ENCODE data around the gene CORO1A. TPM values are rescaled to one million over a fixed set of nuclear protein-coding genes. Genes with fewer than 3 reads are reported as not detected.

CORO1A gene
- total RNA-seq: 0.56 and 0.79 TPM in 2 replicates

DNA sequence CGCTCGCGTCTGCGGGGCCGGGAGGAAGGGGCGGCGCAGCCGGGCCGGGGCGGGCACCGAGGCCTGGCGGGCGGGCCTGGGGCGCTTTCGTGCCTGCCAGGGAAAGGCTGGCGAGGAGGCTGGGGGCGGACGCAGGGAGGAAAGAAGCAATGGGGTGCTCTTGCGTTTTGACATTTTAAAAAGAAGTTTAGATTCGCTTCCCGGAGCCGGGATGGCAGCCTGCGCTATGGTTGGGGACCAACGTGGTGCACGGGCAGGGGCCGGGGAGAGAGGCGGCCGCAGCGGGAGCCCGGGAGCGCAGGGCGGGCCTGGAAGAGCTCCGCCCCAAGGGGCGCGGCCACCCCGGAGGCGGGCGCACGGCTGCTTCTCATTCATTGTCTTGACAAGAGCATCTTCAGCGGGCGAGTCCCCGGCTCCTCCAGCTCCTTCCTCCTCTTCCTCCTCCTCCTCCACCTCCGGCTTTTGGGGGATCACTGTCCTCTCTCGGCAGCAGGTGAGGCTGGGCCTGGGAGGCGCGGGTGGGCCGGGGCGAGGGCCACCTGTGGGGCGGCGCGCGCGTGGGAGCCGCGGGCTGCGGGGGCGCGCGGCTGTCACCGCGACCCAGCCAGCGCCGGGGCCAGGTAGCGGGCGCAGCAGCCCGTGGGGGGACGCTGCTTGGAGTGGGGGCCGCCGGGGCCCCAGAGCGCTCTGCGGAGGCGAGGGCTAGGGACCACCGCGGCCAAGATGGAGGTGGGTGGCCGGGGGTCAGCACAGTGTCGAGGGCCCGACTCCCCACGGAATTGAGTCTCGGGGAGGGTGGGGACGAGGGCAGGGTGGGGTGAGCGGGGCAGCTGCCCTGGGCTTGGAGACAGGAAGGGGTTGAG lies at the start of gene CORO1A:
Gene CORO1A (plus strand): TSS at position 370 of the 863 bp plus-strand sequence. CDS start 1,608 bp downstream, outside the sequence.

DNA sequence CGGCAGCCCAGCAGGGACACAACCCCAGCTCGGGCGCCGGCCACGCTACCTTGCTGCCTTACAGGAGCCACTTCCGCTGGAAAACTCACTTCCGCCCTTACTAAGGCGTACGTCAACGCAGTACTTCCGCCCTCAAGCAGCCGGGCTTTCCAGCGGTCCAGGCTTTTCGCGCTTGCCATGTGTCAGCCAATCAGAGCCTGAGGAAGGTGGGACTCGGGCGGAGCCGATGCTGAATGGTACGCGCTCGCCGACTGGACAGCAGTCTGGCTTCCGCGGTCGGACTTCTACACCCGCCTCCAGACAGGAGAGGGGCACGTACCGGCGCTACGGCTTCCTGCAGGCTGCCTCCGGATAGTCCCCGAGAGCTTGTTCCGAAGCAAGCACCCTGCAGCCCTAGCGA lies 10.2 kb downstream of the CORO1A start, which contains the start of the genes BOLA2B and SLX1A:
Gene BOLA2B (minus strand): TSS at position 52 of the 400 bp plus-strand sequence. CDS start 71 bp downstream, outside the sequence.
Gene SLX1A (plus strand): TSS at position 261 of the 400 bp plus-strand sequence. CDS start 210 bp downstream, outside the sequence.

DNA sequence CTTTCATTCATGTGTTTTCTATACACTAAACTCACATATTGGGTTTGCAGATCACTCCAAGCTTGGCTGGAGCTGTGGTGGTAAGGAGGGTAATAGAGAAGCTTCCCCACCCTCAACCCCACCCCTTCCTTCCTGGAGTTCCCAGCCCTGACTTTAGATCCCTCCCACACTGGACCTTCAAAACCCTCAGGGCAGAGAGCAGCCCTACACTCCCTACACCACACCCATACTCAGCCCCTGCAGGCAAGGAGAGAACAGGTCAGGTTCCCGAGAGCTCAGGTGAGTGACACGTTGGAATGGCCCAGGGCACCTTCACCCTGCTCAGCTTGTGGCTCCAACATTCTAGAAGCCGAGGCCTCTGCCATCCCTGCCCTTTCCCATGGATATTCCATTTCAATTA lies 15.6 kb downstream of the CORO1A start, which contains the start of gene SULT1A3:
Gene SULT1A3 (plus strand): TSS at position 207 of the 400 bp plus-strand sequence. CDS start 1,474 bp downstream, outside the sequence.

Other genes with a start within 250 kb of the CORO1A start
- 80.6 and 84.0 TPM in 2 replicates for gene TMEM219, start 221.5 kb upstream of the CORO1A start, total RNA-seq
- gene TAOK2, start 209.7 kb upstream of the CORO1A start, total RNA-seq: 49.4 and 60.4 TPM in 2 replicates
- 10.3 and 11.8 TPM in 2 replicates for gene HIRIP3, start 188.0 kb upstream of the CORO1A start, total RNA-seq
- gene INO80E, start 187.4 kb upstream of the CORO1A start, total RNA-seq: 16.6 and 20.0 TPM in 2 replicates
- gene DOC2A, start 172.6 kb upstream of the CORO1A start, total RNA-seq: 0.26 and 0.31 TPM in 2 replicates
- not detected in 2 replicates for gene C16orf92, start 160.4 kb upstream of the CORO1A start, total RNA-seq
- 0.19 and 0.40 TPM in 2 replicates for gene TLCD3B, start 152.3 kb upstream of the CORO1A start, total RNA-seq
- 439 and 543 TPM in 2 replicates for gene ALDOA, start 117.8 kb upstream of the CORO1A start, total RNA-seq
- 167 and 192 TPM in 2 replicates for gene PPP4C, start 107.6 kb upstream of the CORO1A start, total RNA-seq
- gene TBX6, start 91.7 kb upstream of the CORO1A start, total RNA-seq: 0.12 and 0.13 TPM in 2 replicates
- gene YPEL3, start 87.4 kb upstream of the CORO1A start, total RNA-seq: 8.5 and 14.8 TPM in 2 replicates
- gene GDPD3, start 70.1 kb upstream of the CORO1A start, total RNA-seq: 0.92 and 0.99 TPM in 2 replicates
- 41.0 and 51.9 TPM in 2 replicates for gene MAPK3, start 60.4 kb upstream of the CORO1A start, total RNA-seq
- 17.3 and 39.0 TPM in 2 replicates for gene BOLA2B, start 10.1 kb downstream of the CORO1A start, total RNA-seq
- gene SLX1A, start 10.3 kb downstream of the CORO1A start, total RNA-seq: 10.4 and 14.7 TPM in 2 replicates
- gene SULT1A3, start 15.7 kb downstream of the CORO1A start, total RNA-seq: 0.79 and 0.93 TPM in 2 replicates
- gene NPIPB13, start 64.9 kb downstream of the CORO1A start, total RNA-seq: 0.26 and 0.93 TPM in 2 replicates
- gene CD2BP2, start 171.7 kb downstream of the CORO1A start, total RNA-seq: 32.9 and 33.9 TPM in 2 replicates
- 28.2 and 30.0 TPM in 2 replicates for gene TBC1D10B, start 186.9 kb downstream of the CORO1A start, total RNA-seq
- 0.12 TPM in 1 of 2 replicates, not detected in the other for gene MYL11, start 191.2 kb downstream of the CORO1A start, total RNA-seq
- 0.06 and 0.13 TPM in 2 replicates for gene SEPTIN1, start 199.0 kb downstream of the CORO1A start, total RNA-seq
- 5.5 and 5.8 TPM in 2 replicates for gene ZNF48, start 211.8 kb downstream of the CORO1A start, total RNA-seq
- gene ZNF771, start 224.0 kb downstream of the CORO1A start, total RNA-seq: 5.8 and 10.0 TPM in 2 replicates
- gene DCTPP1, start 246.4 kb downstream of the CORO1A start, total RNA-seq: 11.5 and 19.7 TPM in 2 replicates